Astrocyte of the cerebellum (primary cell): Measurements from ENCODE around the gene CERS6.

Source experiments
- DNase-seq: peaks from one replicate; pipeline ENCODE4 v3.0.0-alpha.2; 2011; ENCODE audit warnings: low read depth
- H3K4me3 ChIP-seq: 2 replicates; pipeline ENCODE4 v1.5.1; 2011; ENCODE audit warnings: mild to moderate bottlenecking, low read depth, low read length, moderate library complexity
- in situ Hi-C: cut with HindIII; loops from 2 replicates; pipeline ENCODE4 v1.10.0; 2017; ENCODE audit warnings: low sequenced_read_pairs
- TF ChIP-seq, protein P1 (sequence below): IDR thresholded peaks from 2 replicates; pipeline ENCODE4 v1.5.1; 2012; ENCODE audit warnings: low read length, low read depth, moderate library complexity, mild to moderate bottlenecking; ENCODE audit errors: missing control alignments

The CERS6 gene

DNA sequence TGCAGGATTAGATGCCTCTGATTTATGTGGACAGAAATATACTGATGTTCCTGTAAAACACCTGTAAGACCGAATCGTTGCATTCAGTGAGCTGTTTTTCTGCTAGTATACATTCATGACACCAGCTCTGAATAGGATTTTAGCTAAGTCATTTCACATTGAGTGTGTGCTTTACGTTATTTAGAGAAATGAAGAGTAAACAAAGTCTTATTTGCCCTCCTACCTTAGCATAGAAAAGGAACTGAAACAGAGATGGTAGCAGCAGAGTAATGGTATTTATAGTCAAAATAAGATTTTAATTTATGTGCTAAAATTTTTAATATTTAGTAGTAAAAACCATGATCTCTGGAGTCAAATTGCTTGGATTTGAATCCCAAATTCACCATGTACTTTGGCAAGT, 168.0 kb downstream of the CERS6 start:
- DNase-seq, result no peak
- H3K4me3 ChIP-seq, result no peak overlapping the region
- TF ChIP-seq, protein P1, sequence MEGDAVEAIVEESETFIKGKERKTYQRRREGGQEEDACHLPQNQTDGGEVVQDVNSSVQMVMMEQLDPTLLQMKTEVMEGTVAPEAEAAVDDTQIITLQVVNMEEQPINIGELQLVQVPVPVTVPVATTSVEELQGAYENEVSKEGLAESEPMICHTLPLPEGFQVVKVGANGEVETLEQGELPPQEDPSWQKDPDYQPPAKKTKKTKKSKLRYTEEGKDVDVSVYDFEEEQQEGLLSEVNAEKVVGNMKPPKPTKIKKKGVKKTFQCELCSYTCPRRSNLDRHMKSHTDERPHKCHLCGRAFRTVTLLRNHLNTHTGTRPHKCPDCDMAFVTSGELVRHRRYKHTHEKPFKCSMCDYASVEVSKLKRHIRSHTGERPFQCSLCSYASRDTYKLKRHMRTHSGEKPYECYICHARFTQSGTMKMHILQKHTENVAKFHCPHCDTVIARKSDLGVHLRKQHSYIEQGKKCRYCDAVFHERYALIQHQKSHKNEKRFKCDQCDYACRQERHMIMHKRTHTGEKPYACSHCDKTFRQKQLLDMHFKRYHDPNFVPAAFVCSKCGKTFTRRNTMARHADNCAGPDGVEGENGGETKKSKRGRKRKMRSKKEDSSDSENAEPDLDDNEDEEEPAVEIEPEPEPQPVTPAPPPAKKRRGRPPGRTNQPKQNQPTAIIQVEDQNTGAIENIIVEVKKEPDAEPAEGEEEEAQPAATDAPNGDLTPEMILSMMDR, result no peak
- in situ Hi-C loops, result loop anchor here (10.0 kb wide), 1 partner anchor 49 kb away; no protein-coding TSS in a partner anchor

DNA sequence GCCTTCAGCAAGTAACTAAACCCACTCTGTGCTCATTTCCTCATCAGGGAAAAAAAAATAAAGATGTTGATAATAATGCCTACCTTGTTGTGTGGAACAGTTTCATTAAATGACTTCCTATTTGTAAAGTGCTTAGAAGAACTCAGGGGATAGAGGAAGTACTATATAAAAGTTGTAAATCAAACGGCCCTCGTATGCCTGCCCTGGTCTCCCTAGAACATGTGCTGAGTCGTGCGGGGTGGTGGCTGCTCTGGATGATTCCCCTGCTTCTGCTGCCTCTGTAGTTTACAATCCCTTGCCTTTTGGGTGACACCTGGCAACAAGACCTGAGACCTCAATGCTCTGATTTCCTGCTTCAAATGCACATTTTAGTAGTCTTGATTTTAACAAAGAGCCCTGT, 170.0 kb downstream of the CERS6 start:
- DNase-seq, result no peak
- in situ Hi-C loops, result loop anchor here (5.0 to 10.0 kb wide), 2 partner anchors 51 to 104 kb away; no protein-coding TSS in a partner anchor
- H3K4me3 ChIP-seq, result no peak overlapping the region
- TF ChIP-seq, protein P1, result no peak

DNA sequence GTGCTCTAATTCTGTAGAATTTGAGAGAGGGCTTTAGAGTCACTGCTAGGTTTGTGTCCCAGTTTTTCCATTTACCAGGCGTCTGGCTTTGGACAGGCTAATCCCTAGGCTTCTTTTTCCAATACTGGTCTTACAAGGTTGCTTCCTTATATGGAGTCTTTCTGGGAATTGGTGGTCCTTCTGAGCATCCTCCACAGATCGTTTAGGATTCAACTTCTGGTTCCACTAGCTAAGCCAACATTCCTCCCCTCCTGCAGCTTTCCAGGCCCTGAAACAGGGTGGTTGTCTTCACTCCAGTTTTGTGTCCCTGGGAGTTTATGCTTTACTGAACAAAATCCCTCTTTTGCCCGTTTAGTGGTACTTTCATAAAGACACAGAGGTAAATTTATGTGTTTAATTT, 170.6 kb downstream of the CERS6 start:
- in situ Hi-C loops, result loop anchor here (5.0 to 10.0 kb wide), 2 partner anchors 52 to 104 kb away; no protein-coding TSS in a partner anchor
- TF ChIP-seq, protein P1, result no peak
- DNase-seq, result no peak
- H3K4me3 ChIP-seq, result no peak overlapping the region

DNA sequence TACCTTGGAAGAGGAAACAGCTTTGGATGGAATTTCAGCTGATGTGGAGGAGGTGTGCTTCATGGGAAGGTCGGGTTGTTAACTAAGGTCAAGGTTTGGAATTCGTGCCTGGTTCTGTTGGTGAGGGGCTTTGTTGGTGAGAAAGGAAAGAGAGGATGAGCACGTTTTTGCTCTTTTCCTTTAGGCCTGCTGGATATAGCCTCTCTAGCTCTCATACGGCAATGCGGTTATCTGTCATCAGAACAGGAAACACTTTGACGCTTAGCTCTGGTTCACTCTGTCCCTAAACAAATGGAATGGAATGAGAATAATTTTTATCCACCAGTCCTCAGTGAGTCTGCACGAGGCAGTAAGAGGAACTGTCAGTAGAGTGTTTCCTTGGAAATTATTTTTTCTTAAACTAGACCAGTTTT, 176.6 kb downstream of the CERS6 start:
- TF ChIP-seq, protein P1, result no peak
- no peak for DNase-seq
- H3K4me3 ChIP-seq, result no peak overlapping the region
- in situ Hi-C loops, result no loop called here

DNA sequence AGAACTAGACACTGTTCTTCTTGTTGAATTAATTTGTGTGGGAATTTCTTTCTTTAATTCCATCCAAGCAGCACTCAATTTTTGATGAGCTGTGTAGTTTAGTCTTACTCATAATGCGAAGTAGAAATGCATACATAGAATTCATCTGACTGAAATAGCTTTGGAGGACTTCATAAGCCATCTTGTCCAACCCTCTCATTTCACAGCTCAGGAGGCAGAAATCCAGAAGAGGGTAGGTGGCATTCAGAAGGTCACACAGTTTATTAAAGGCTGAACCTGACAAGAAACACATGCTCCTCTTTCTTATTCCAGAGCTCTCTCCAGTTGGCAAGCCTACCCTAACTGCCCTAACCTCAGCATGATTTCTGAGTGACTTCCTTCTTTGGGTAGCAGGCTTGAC, 177.1 kb downstream of the CERS6 start:
- no peak overlapping the region for H3K4me3 ChIP-seq
- TF ChIP-seq, protein P1, result no peak
- DNase-seq, result no peak
- in situ Hi-C loops, result no loop called here

DNA sequence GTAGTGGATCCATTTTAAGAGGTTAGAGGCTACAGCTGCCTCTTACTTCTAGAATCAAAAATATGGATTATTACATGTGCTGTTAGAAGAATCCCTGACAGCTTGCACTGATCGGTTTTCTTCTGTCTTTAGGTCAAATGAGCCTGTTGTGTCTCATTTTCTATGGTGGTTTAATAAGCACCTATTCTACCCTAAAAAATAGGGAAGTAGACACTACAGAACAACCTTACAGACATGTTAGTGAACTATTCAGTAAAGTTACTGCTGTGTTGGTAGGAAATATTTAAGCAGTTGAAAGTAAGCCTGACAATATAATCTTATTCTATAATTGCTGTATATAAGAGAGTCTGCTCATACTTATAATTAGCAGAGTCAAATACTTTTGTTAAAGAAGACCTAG, 177.8 kb downstream of the CERS6 start:
- in situ Hi-C loops, result no loop called here
- TF ChIP-seq, protein P1, result no peak
- DNase-seq, result no peak
- H3K4me3 ChIP-seq, result no peak overlapping the region
